Ishikawa (cell line): ENCODE measurements around the gene SELPLG.

Experiments used
- EGR1 ChIP-seq: IDR thresholded peaks from 2 replicates; pipeline ENCODE4 v1.6.1; 2012
- RAD21 ChIP-seq: IDR thresholded peaks from 2 replicates; pipeline ENCODE4 v1.6.1; 2012; ENCODE audit warnings: low read depth
- TF ChIP-seq, protein P1 (sequence below): IDR thresholded peaks from 2 replicates; pipeline ENCODE4 v1.6.1; 2012

DNA sequence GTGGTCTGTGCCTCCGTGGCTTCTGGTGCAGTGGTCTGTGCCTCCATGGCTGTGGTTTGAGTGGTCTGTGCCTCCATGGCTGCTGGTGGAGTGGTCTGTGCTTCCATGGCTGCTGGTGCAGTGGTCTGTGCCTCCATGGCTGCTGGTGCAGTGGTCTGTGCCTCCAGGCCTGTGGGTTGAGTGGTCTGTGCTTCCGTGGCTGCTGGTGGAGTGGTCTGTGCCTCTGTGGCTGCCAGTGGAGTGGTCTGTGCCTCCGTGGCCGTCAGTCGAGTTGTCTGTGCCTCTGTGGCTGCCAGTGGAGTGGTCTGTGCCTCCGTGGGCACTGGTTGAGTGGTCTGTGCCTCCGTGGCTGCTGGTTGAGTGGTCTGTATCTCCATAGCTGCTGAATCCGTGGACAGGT lies 10.1 kb downstream of the SELPLG start:
- TF ChIP-seq EGR1 (no peak), RAD21 (no peak)
- TF ChIP-seq, protein P1, sequence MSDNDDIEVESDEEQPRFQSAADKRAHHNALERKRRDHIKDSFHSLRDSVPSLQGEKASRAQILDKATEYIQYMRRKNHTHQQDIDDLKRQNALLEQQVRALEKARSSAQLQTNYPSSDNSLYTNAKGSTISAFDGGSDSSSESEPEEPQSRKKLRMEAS = no peak
